ENCODE measurements around the gene PEAR1.

The PEAR1 gene

GRCh38 chr1:156899956-156900718, 6.6 kb downstream of the PEAR1 start:
- peaks cover 40% of the 10 kb centered on the region for H3K79me1 ChIP-seq (replicated peaks; ENCODE audit: low read length, poor library complexity, severe bottlenecking)
- no peak overlapping the region for H3K27ac ChIP-seq (ENCODE audit: low read length, poor library complexity, severe bottlenecking)
- peaks cover 0 to 8% of the 10 kb centered on the region in 2 experiments for H3K36me3 ChIP-seq (ENCODE audit: control insufficient read depth in 1 of 2, insufficient read depth in 2 of 2, low read depth in 1 of 2, low read length in 2 of 2)
- DNase-seq = peak; percentile 78
- H2AFZ ChIP-seq (ENCODE audit: low read depth, low read length) = no peak overlapping the region
- peak overlapping the region; percentile 82 for H2BK15ac ChIP-seq (ENCODE audit: low read depth, poor library complexity, severe bottlenecking)
- no peaks in the 10 kb centered on the region for H3K27me3 ChIP-seq (ENCODE audit: control insufficient read depth in 1 of 2, insufficient read depth in 1 of 2, low read length in 2 of 2)
- peak overlapping the region; percentile 36 for H2AK5ac ChIP-seq (ENCODE audit: low read length, severe bottlenecking)
- H3K18ac ChIP-seq (ENCODE audit: low read depth in 1 of 2, low read length in 2 of 2) = peak overlapping the region in 1 of 2 experiments; percentile 16
- H3K4me2 ChIP-seq (ENCODE audit: low read length, poor library complexity, severe bottlenecking) = no peak overlapping the region
- peak overlapping the region; percentile 58 for H2BK120ac ChIP-seq (ENCODE audit: low read depth, low read length)
- peak overlapping the region; percentile 6 to 49 for H2BK12ac ChIP-seq (ENCODE audit: low read length in 2 of 2)
- H3K14ac ChIP-seq (ENCODE audit: low read length in 2 of 2) = no peak overlapping the region
- H3K9ac ChIP-seq (ENCODE audit: low read length) = no peak overlapping the region
- 86% methylated on average over 7 of the region's 12 CpGs for WGBS
- H4K8ac ChIP-seq (ENCODE audit: low read length) = no peak overlapping the region
- no peak overlapping the region for H3K4me3 ChIP-seq (ENCODE audit: insufficient read depth in 1 of 2, low read depth in 1 of 2, low read length in 2 of 2)
- no peak overlapping the region for H2BK5ac ChIP-seq (ENCODE audit: low read depth, low read length, poor library complexity, severe bottlenecking)
- H3K9me3 ChIP-seq (ENCODE audit: control insufficient read depth, low read length) = no peaks in the 10 kb centered on the region
- H3K23ac ChIP-seq (ENCODE audit: low read length in 2 of 2) = no peak overlapping the region
- no peak overlapping the region for H3K4ac ChIP-seq (ENCODE audit: low read depth in 1 of 2, low read length in 2 of 2)
- peaks cover 47% of the 10 kb centered on the region for H3K4me1 ChIP-seq (ENCODE audit: control insufficient read depth, insufficient read depth, low read depth, low read length)
- H4K91ac ChIP-seq (ENCODE audit: low read length) = no peak overlapping the region

- H3K4ac ChIP-seq (ENCODE audit: low read depth in 1 of 2, low read length in 2 of 2) = no peak overlapping the region
- no peak overlapping the region for H2AK5ac ChIP-seq (ENCODE audit: low read length, severe bottlenecking)
- H2AFZ ChIP-seq (ENCODE audit: low read depth, low read length) = no peak overlapping the region
- peak overlapping the region; percentile 23 for H2BK120ac ChIP-seq (ENCODE audit: low read depth, low read length)
- no peak overlapping the region for H3K9ac ChIP-seq (ENCODE audit: low read length)
- no peak overlapping the region for H2BK5ac ChIP-seq (ENCODE audit: low read depth, low read length, poor library complexity, severe bottlenecking)
- H3K18ac ChIP-seq (ENCODE audit: low read depth in 1 of 2, low read length in 2 of 2) = no peak overlapping the region
- 99% methylated on average over 5 of the region's 6 CpGs for WGBS
- no peak overlapping the region for H3K23ac ChIP-seq (ENCODE audit: low read length in 2 of 2)
- H3K4me1 ChIP-seq (ENCODE audit: control insufficient read depth, insufficient read depth, low read depth, low read length) = peaks cover 44% of the 10 kb centered on the region
- H3K36me3 ChIP-seq (ENCODE audit: control insufficient read depth in 1 of 2, insufficient read depth in 2 of 2, low read depth in 1 of 2, low read length in 2 of 2) = peaks cover 0 to 17% of the 10 kb centered on the region in 2 experiments
- H3K27ac ChIP-seq (ENCODE audit: low read length, poor library complexity, severe bottlenecking) = no peak overlapping the region
- H4K8ac ChIP-seq (ENCODE audit: low read length) = peak overlapping the region; percentile 28
- peaks cover 48% of the 10 kb centered on the region for H3K79me1 ChIP-seq (replicated peaks; ENCODE audit: low read length, poor library complexity, severe bottlenecking)
- H3K4me3 ChIP-seq (ENCODE audit: insufficient read depth in 1 of 2, low read depth in 1 of 2, low read length in 2 of 2) = no peak overlapping the region
- H3K9me3 ChIP-seq (ENCODE audit: control insufficient read depth, low read length) = no peaks in the 10 kb centered on the region
- H3K4me2 ChIP-seq (ENCODE audit: low read length, poor library complexity, severe bottlenecking) = no peak overlapping the region
- no peak overlapping the region for H4K91ac ChIP-seq (ENCODE audit: low read length)
- peak overlapping the region; percentile 27 to 29 for H2BK12ac ChIP-seq (ENCODE audit: low read length in 2 of 2)
- no peak overlapping the region for H2BK15ac ChIP-seq (ENCODE audit: low read depth, poor library complexity, severe bottlenecking)
- no peak for DNase-seq
- H3K14ac ChIP-seq (ENCODE audit: low read length in 2 of 2) = no peak overlapping the region
- H3K27me3 ChIP-seq (ENCODE audit: control insufficient read depth in 1 of 2, insufficient read depth in 1 of 2, low read length in 2 of 2) = no peaks in the 10 kb centered on the region
These were observed 7.5 kb downstream of the PEAR1 start for GRCh38 chr1:156900896-156901589.

- peak overlapping the region in 1 of 2 experiments; percentile 1 for H3K18ac ChIP-seq (ENCODE audit: low read depth in 1 of 2, low read length in 2 of 2)
- H2AK5ac ChIP-seq (ENCODE audit: low read length, severe bottlenecking) = no peak overlapping the region
- peaks cover 45% of the 10 kb centered on the region for H3K4me1 ChIP-seq (ENCODE audit: control insufficient read depth, insufficient read depth, low read depth, low read length)
- H3K4me3 ChIP-seq (ENCODE audit: insufficient read depth in 1 of 2, low read depth in 1 of 2, low read length in 2 of 2) = no peak overlapping the region
- no peak overlapping the region for H3K27ac ChIP-seq (ENCODE audit: low read length, poor library complexity, severe bottlenecking)
- no peak overlapping the region for H4K91ac ChIP-seq (ENCODE audit: low read length)
- no peak overlapping the region for H3K23ac ChIP-seq (ENCODE audit: low read length in 2 of 2)
- no peak overlapping the region for H3K14ac ChIP-seq (ENCODE audit: low read length in 2 of 2)
- no peak overlapping the region for H3K9ac ChIP-seq (ENCODE audit: low read length)
- peaks cover 0 to 22% of the 10 kb centered on the region in 2 experiments for H3K36me3 ChIP-seq (ENCODE audit: control insufficient read depth in 1 of 2, insufficient read depth in 2 of 2, low read depth in 1 of 2, low read length in 2 of 2)
- WGBS = 96% methylated on average over 4 of the region's 4 CpGs
- H2BK5ac ChIP-seq (ENCODE audit: low read depth, low read length, poor library complexity, severe bottlenecking) = no peak overlapping the region
- no peak overlapping the region for H4K8ac ChIP-seq (ENCODE audit: low read length)
- no peak overlapping the region for H2AFZ ChIP-seq (ENCODE audit: low read depth, low read length)
- no peaks in the 10 kb centered on the region for H3K27me3 ChIP-seq (ENCODE audit: control insufficient read depth in 1 of 2, insufficient read depth in 1 of 2, low read length in 2 of 2)
- no peak overlapping the region for H2BK120ac ChIP-seq (ENCODE audit: low read depth, low read length)
- no peak overlapping the region for H2BK15ac ChIP-seq (ENCODE audit: low read depth, poor library complexity, severe bottlenecking)
- H3K79me1 ChIP-seq (replicated peaks; ENCODE audit: low read length, poor library complexity, severe bottlenecking) = peaks cover 53% of the 10 kb centered on the region
- H3K4me2 ChIP-seq (ENCODE audit: low read length, poor library complexity, severe bottlenecking) = no peak overlapping the region
- H3K4ac ChIP-seq (ENCODE audit: low read depth in 1 of 2, low read length in 2 of 2) = no peak overlapping the region
- DNase-seq = no peak
- peak overlapping the region in 1 of 2 experiments; percentile 27 for H2BK12ac ChIP-seq (ENCODE audit: low read length in 2 of 2)
- H3K9me3 ChIP-seq (ENCODE audit: control insufficient read depth, low read length) = no peaks in the 10 kb centered on the region
These were observed 8.0 kb downstream of the PEAR1 start for GRCh38 chr1:156901590-156901900.

Measured in mesenchymal stem cell (in vitro differentiated cells and primary cell).